ENCODE data around the gene DNAI1. TPM values are rescaled to one million over a fixed set of nuclear protein-coding genes. Genes with fewer than 3 reads are reported as not detected.
A peak's percentile ranks its signal among the peaks of the same experiment; 100 is the strongest.

Gene DNAI1
- polyA plus RNA-seq, 1 of the 3 experiments (the other 2 are of a cell fraction), result 0.46 TPM

DNA sequence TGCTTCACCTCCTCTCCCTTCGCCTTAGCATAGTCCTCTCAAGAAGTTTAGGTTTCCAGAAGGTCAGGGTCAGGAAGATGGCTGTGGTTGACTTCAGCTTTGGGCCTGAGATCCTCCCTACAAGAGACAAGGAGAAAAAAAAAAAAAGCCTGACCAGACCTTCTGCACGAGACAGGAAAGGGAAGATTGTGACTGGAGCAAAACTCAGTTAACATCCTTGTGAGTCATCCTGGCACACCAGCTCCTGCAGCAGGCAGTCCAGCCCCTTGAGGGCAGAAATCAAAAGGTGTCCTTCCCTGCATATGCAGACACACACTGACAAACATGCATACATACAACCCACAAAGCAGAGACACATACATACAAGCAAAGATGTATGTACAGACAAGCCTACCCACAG, 82.2 kb downstream of the DNAI1 start:
- no peaks in the 10 kb centered on the region for H3F3A ChIP-seq (replicated peaks; ENCODE audit: insufficient read depth)
- no peaks in the 10 kb centered on the region for H3K79me2 ChIP-seq (ENCODE audit: insufficient read depth)
- H3K4me2 ChIP-seq, result no peak overlapping the region
- H2AFZ ChIP-seq (ENCODE audit: low read depth), result no peak overlapping the region
- no peak for TF ChIP-seq RXRA (IDR thresholded peaks at IDR 0.05; ENCODE audit: borderline replicate concordance, low read depth)
- no peak for TF ChIP-seq EZH2phosphoT487 (IDR thresholded peaks at IDR 0.05; ENCODE audit: borderline replicate concordance, low read depth)
- TF ChIP-seq, protein P1, sequence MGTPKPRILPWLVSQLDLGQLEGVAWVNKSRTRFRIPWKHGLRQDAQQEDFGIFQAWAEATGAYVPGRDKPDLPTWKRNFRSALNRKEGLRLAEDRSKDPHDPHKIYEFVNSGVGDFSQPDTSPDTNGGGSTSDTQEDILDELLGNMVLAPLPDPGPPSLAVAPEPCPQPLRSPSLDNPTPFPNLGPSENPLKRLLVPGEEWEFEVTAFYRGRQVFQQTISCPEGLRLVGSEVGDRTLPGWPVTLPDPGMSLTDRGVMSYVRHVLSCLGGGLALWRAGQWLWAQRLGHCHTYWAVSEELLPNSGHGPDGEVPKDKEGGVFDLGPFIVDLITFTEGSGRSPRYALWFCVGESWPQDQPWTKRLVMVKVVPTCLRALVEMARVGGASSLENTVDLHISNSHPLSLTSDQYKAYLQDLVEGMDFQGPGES (IDR thresholded peaks at IDR 0.05; ENCODE audit: low read depth, low read length), result no peak
- TF ChIP-seq, protein P2, sequence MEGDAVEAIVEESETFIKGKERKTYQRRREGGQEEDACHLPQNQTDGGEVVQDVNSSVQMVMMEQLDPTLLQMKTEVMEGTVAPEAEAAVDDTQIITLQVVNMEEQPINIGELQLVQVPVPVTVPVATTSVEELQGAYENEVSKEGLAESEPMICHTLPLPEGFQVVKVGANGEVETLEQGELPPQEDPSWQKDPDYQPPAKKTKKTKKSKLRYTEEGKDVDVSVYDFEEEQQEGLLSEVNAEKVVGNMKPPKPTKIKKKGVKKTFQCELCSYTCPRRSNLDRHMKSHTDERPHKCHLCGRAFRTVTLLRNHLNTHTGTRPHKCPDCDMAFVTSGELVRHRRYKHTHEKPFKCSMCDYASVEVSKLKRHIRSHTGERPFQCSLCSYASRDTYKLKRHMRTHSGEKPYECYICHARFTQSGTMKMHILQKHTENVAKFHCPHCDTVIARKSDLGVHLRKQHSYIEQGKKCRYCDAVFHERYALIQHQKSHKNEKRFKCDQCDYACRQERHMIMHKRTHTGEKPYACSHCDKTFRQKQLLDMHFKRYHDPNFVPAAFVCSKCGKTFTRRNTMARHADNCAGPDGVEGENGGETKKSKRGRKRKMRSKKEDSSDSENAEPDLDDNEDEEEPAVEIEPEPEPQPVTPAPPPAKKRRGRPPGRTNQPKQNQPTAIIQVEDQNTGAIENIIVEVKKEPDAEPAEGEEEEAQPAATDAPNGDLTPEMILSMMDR (IDR thresholded peaks at IDR 0.05), result no peak
- TF ChIP-seq RFX5 (IDR thresholded peaks at IDR 0.05; ENCODE audit: low read length), result no peak
- TF ChIP-seq POLR2AphosphoS5 (IDR thresholded peaks at IDR 0.05; ENCODE audit: low read depth, low read length), result no peak
- TF ChIP-seq, protein P3, sequence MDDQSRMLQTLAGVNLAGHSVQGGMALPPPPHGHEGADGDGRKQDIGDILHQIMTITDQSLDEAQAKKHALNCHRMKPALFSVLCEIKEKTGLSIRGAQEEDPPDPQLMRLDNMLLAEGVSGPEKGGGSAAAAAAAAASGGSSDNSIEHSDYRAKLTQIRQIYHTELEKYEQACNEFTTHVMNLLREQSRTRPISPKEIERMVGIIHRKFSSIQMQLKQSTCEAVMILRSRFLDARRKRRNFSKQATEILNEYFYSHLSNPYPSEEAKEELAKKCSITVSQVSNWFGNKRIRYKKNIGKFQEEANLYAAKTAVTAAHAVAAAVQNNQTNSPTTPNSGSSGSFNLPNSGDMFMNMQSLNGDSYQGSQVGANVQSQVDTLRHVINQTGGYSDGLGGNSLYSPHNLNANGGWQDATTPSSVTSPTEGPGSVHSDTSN (IDR thresholded peaks at IDR 0.05), result no peak
- no peak for TF ChIP-seq FOXJ3 (CRISPR knock-in tag; IDR thresholded peaks at IDR 0.05)
- TF ChIP-seq EP300 (IDR thresholded peaks at IDR 0.05; ENCODE audit: borderline replicate concordance in 1 of 2, low read depth in 1 of 2, low read length in 1 of 2), result no peak
- TF ChIP-seq RCOR1 (IDR thresholded peaks at IDR 0.05; ENCODE audit: low read length), result no peak
- no peak for TF ChIP-seq RAD21 (IDR thresholded peaks at IDR 0.05; ENCODE audit: low read length)
- TF ChIP-seq TEAD4 (IDR thresholded peaks at IDR 0.05; ENCODE audit: borderline replicate concordance, insufficient read depth), result no peak
- TF ChIP-seq FOSL2 (IDR thresholded peaks at IDR 0.05; ENCODE audit: borderline replicate concordance, low read depth), result peak; percentile 48; the same call in 1 of the 2 replicates
- TF ChIP-seq, protein P4, sequence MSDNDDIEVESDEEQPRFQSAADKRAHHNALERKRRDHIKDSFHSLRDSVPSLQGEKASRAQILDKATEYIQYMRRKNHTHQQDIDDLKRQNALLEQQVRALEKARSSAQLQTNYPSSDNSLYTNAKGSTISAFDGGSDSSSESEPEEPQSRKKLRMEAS (IDR thresholded peaks at IDR 0.05; ENCODE audit: low read depth), result peak; percentile 45; the same call in 1 of the 2 replicates
- TF ChIP-seq, protein P5, sequence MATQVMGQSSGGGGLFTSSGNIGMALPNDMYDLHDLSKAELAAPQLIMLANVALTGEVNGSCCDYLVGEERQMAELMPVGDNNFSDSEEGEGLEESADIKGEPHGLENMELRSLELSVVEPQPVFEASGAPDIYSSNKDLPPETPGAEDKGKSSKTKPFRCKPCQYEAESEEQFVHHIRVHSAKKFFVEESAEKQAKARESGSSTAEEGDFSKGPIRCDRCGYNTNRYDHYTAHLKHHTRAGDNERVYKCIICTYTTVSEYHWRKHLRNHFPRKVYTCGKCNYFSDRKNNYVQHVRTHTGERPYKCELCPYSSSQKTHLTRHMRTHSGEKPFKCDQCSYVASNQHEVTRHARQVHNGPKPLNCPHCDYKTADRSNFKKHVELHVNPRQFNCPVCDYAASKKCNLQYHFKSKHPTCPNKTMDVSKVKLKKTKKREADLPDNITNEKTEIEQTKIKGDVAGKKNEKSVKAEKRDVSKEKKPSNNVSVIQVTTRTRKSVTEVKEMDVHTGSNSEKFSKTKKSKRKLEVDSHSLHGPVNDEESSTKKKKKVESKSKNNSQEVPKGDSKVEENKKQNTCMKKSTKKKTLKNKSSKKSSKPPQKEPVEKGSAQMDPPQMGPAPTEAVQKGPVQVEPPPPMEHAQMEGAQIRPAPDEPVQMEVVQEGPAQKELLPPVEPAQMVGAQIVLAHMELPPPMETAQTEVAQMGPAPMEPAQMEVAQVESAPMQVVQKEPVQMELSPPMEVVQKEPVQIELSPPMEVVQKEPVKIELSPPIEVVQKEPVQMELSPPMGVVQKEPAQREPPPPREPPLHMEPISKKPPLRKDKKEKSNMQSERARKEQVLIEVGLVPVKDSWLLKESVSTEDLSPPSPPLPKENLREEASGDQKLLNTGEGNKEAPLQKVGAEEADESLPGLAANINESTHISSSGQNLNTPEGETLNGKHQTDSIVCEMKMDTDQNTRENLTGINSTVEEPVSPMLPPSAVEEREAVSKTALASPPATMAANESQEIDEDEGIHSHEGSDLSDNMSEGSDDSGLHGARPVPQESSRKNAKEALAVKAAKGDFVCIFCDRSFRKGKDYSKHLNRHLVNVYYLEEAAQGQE (IDR thresholded peaks at IDR 0.05; ENCODE audit: low read depth, low read length), result 0 out of 2 replicates have a peak, but pooled peaks have one; percentile 13
- H3K9me2 ChIP-seq, result no peaks in the 10 kb centered on the region
- WGBS (ENCODE audit: low lambda C conversion rate), result 43% methylated on average over 2 of the region's 2 CpGs
- H3K4me3 ChIP-seq (ENCODE audit: low read depth in 2 of 2, low read length in 1 of 2), result no peak overlapping the region
- H3K9ac ChIP-seq, result no peak overlapping the region
- DNase-seq, result peak; percentile 10
- no peaks in the 10 kb centered on the region for H3K9me3 ChIP-seq
- ChIA-PET CTCF (interaction anchor here (0.6 to 2.0 kb wide), 4 partner anchors 50 to 137 kb away, joined by 3 to 9 read pairs (median 4); no protein-coding TSS in a partner anchor), POLR2A (no interaction called here)
- no peaks in the 10 kb centered on the region for H3K36me3 ChIP-seq (replicated peaks in 1 of 2; ENCODE audit: control insufficient read depth in 1 of 2, insufficient read depth in 2 of 2, low read length in 1 of 2)
- H3K4me1 ChIP-seq (ENCODE audit: control insufficient read depth in 1 of 2, insufficient read depth in 2 of 2, low read depth in 1 of 2, low read length in 1 of 2), result peaks cover 0 to 6% of the 10 kb centered on the region in 2 experiments; a peak in 1 of 4 replicates
- no peak overlapping the region; a peak in 1 of 4 replicates for H3K27ac ChIP-seq (ENCODE audit: low read depth in 2 of 2, low read length in 1 of 2)
- no peaks in the 10 kb centered on the region for H4K20me1 ChIP-seq (ENCODE audit: insufficient read depth)
- peaks cover 6% of the 10 kb centered on the region; the same call in 1 of the 2 replicates for H3K27me3 ChIP-seq (ENCODE audit: insufficient read depth)
